Medulla oblongata (tissue), 1 donor: Measurements from ENCODE around the gene CFL2.
"Not testable (repeated sequence)": the region's sequence is repeated elsewhere in the genome, so short reads cannot be mapped to it uniquely, and the experiment has no call there.

ENCODE experiments used
- DNase-seq: peaks from one replicate; pipeline ENCODE4 v3.0.0-alpha.2; 2015; ENCODE audit errors: extremely low spot score

The CFL2 gene

GRCh38 chr14:34711796-34712712 is 2.3 kb downstream of the CFL2 start:
- DNase-seq: peak; percentile 36

- DNase-seq: peak; percentile 54
Observed at GRCh38 chr14:34711169-34711568, 3.2 kb downstream of the CFL2 start.

GRCh38 chr14:34710744-34711143 is 3.6 kb downstream of the CFL2 start:
- no peak for DNase-seq

- peak; percentile 33 for DNase-seq
Observed at GRCh38 chr14:34710006-34710405, 4.4 kb downstream of the CFL2 start.

- DNase-seq: no peak
Observed at GRCh38 chr14:34707722-34708121, 6.7 kb downstream of the CFL2 start.

- no peak for DNase-seq
Observed at GRCh38 chr14:34701808-34702207, 12.6 kb downstream of the CFL2 start.

- no peak for DNase-seq
Observed at GRCh38 chr14:34700622-34701130, 13.7 kb downstream of the CFL2 start.

GRCh38 chr14:34699873-34700621 is 14.3 kb downstream of the CFL2 start:
- no peak for DNase-seq

GRCh38 chr14:34694216-34694615 is 20.2 kb downstream of the CFL2 start:
- not testable (repeated sequence) for DNase-seq

GRCh38 chr14:34693228-34693939 is 21.0 kb downstream of the CFL2 start:
- no peak for DNase-seq

GRCh38 chr14:34692898-34693227 is 21.5 kb downstream of the CFL2 start:
- DNase-seq: no peak

- DNase-seq: no peak
Observed at GRCh38 chr14:34692348-34692747, 22.0 kb downstream of the CFL2 start.

- no peak for DNase-seq
Observed at GRCh38 chr14:34691206-34691605, 23.2 kb downstream of the CFL2 start.

GRCh38 chr14:34688470-34689206 is 25.8 kb downstream of the CFL2 start:
- no peak for DNase-seq

GRCh38 chr14:34685819-34686428 is 28.5 kb downstream of the CFL2 start:
- no peak for DNase-seq

GRCh38 chr14:34684578-34684977 is 29.8 kb downstream of the CFL2 start:
- no peak for DNase-seq

GRCh38 chr14:34682787-34683321 is 31.5 kb downstream of the CFL2 start:
- DNase-seq: no peak

GRCh38 chr14:34680806-34681479 is 33.5 kb downstream of the CFL2 start:
- no peak for DNase-seq

GRCh38 chr14:34678735-34679134 is 35.7 kb downstream of the CFL2 start:
- no peak for DNase-seq

GRCh38 chr14:34678306-34678705 is 36.1 kb downstream of the CFL2 start:
- DNase-seq: peak; percentile 24
